ENCODE results near the gene TRPT1.

TRPT1 gene

DNA sequence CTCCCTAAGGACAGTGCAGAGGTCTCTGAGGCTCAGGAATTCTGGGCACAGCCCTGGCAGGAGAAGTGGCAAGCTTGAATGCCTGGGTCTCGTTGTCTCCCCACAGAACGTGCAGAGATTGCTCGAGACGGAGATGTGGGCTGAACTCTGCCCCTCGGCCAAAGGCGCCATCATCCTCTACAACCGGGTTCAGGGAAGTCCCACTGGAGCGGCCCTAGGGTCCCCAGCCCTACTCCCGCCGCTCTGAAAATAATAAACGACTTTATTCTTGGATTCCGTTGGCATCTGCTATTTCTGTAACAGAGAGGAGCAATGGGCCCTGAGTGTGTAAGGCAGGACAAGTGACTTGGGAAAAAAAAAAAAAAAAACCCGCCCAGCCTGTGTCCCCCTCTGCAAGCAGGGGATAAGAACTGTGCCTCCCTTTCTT is 3.8 kb upstream of the TRPT1 start:
- no peak for DNase-seq

GRCh38 chr11:64229090-64229743 is 3.2 kb upstream of the TRPT1 start:
- no peak for DNase-seq

GRCh38 chr11:64227405-64227956 is 1.5 kb upstream of the TRPT1 start:
- DNase-seq: no peak

GRCh38 chr11:64226507-64227051 is 593 bp upstream of the TRPT1 start:
- peak; percentile 82 to 93 for DNase-seq

DNA sequence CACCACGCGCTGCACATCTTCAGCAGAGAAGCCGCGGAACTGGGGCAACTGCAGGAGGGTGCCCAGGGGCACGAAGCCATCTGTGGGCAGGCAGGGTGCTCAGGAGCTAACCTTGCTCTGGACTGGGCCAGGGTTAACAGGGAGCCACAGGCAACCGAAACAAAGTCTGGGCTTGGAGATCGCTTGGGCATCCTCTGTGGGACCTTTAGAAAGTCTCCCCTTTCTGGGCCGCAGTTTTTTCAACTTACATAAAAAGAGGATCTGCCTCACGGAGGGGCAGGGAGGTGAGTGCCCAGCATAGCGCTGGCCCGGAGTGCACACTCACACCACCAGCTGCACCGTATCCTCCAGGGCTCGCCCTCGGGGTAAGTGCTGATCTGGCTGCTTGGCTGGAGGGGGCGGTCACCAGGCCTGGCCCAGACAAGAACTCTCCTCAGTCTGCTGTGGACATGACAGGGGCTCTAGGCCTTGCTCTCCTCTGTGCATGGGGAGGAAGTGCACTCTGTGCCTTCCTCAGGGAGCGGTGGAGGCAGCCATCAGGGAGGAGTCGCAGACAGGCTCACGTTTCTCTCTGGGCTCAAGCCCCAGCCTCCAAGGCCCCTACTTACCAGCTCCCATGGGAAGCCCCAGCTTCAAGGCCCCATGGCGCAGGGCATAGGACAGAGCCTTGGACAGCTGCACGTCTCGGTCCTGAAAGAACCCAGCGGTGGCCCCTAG is 937 bp downstream of the TRPT1 start:
- DNase-seq: peak in 1 of 2 donors; percentile 55

- no peak for DNase-seq
Measured at GRCh38 chr11:64224151-64224890, 1.7 kb downstream of the TRPT1 start.

GRCh38 chr11:64223001-64223651 is 2.9 kb downstream of the TRPT1 start:
- DNase-seq: no peak

- no peak for DNase-seq
Measured at GRCh38 chr11:64222651-64223000, 3.4 kb downstream of the TRPT1 start.

DNA sequence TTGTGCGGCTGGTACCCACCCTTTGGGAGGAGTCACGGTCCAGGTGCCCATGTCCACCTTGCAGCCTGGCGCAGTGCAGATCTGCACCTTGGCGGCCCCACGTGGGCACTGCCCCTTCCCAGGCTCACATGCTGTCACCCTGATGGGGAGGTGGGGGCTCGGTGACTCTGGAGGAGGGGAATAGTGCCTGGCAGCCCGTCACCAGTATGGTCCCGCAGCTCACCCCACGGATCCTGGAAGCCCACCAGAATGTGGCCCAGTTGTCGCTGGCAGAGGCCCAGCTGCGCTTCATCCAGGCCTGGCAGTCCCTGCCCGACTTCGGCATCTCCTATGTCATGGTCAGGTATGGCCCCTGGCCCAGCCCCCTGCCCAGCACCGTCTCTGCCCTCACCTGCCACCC is 5.2 kb downstream of the TRPT1 start:
- no peak for DNase-seq

DNA sequence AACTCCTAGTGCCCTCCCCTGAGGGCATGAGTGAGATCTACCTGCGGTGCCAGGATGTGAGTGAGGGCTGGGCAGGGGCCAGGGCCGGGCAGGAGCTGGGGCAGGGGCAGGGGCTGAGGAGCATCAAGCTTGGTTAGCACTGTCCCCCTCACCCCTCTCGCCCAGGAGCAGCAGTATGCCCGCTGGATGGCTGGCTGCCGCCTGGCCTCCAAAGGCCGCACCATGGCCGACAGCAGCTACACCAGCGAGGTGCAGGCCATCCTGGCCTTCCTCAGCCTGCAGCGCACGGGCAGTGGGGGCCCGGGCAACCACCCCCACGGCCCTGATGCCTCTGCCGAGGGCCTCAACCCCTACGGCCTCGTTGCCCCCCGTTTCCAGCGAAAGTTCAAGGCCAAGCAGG is 5.7 kb downstream of the TRPT1 start:
- DNase-seq: no peak

GRCh38 chr11:64219755-64220154 is 6.2 kb downstream of the TRPT1 start:
- no peak for DNase-seq

- no peak for DNase-seq
Measured at GRCh38 chr11:64219354-64219684, 6.7 kb downstream of the TRPT1 start.

- no peak for DNase-seq
Measured at GRCh38 chr11:64218628-64219353, 7.2 kb downstream of the TRPT1 start.

GRCh38 chr11:64216879-64217278 is 9.1 kb downstream of the TRPT1 start:
- DNase-seq: no peak

- no peak for DNase-seq
Measured at GRCh38 chr11:64211181-64211872, 14.7 kb downstream of the TRPT1 start.

DNA sequence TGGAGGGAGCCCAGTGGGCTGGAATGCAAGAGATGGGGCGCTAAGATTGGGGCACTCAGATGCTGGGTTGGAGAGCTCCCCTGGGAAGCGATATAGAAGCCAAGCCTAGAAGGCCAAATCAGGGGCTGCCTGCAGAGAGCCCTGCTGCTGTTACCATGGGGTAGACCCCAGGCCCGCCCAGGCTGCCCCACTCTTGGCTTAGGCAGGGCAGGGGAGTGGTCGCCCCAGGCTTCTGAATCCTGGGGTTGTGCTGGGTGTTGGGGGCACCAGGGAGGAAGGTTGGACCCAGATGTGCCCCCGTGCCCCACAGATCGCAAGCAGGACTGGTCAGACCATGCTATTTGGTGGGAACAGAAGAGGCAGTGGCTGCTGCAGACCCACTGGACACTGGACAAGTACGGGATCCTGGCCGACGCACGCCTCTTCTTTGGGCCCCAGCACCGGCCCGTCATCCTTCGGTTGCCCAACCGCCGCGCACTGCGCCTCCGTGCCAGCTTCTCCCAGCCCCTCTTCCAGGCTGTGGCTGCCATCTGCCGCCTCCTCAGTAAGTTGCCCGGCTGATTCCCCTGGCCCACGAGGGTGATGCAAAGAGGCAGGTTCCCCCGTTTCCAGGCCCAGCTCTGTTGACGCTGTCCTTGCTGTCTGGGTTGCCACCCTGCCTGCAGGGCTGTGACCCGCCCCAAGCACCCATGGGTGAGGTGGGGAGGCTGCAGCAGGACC is 15.5 kb downstream of the TRPT1 start:
- DNase-seq: no peak

- no peak for DNase-seq
Measured at GRCh38 chr11:64209563-64209843, 16.5 kb downstream of the TRPT1 start.

- DNase-seq: no peak
Measured at GRCh38 chr11:64208796-64209562, 17.0 kb downstream of the TRPT1 start.

- no peak for DNase-seq
Measured at GRCh38 chr11:64208086-64208795, 17.7 kb downstream of the TRPT1 start.

All from inflammatory macrophage (primary cell).